RKO (cell line): ENCODE measurements around the gene SUSD4.
"Not testable (repeated sequence)": the region's sequence is repeated elsewhere in the genome, so short reads cannot be mapped to it uniquely, and the experiment has no call there.

Source experiments
- DNase-seq: peaks from one replicate; pipeline ENCODE4 v3.0.0-alpha.2; 2016; ENCODE audit warnings: low spot score

The SUSD4 gene, protein sequence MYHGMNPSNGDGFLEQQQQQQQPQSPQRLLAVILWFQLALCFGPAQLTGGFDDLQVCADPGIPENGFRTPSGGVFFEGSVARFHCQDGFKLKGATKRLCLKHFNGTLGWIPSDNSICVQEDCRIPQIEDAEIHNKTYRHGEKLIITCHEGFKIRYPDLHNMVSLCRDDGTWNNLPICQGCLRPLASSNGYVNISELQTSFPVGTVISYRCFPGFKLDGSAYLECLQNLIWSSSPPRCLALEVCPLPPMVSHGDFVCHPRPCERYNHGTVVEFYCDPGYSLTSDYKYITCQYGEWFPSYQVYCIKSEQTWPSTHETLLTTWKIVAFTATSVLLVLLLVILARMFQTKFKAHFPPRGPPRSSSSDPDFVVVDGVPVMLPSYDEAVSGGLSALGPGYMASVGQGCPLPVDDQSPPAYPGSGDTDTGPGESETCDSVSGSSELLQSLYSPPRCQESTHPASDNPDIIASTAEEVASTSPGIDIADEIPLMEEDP

DNA sequence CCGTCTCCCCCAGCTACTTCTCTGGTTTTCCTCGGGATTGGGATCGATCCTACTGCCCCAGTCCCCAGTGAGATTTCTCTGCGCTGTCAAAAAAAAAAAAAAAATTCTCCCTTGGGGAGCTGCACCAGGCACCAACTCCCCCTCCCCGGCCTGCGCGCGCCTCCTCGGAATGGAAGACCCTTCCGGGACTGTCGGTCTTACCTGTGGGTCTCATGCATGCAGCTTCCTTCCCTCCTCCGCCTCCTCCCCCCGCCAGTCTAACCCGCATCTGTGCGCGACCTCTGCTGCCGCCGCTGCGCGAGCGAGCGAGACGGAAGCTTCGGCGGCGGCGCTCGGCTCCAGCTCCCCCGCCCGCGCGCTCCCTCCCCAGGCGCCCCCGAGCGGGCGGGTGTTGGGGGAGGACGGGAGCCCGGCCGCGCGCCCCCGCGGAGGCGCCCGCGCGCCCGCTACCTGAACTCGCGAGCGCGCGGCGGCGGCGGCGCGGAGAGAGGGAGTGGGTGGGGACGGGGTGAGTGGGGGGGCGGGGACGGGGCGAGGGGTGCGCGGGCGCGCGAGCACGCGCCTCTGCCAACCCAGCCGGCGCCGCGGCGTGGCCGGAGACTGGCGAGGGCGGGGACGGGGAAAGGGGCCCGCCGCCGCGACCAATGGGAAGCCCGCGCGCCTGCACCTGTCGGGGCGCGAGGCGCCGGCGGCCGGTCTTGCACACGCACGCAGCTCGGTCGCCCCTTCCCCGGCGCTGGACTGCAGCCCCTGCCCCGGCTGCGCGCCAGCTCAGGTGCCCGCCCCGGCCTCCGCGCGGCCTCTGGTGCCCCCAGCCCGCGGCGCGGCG is at the start of gene SUSD4:
Gene SUSD4 (minus strand): TSS at position 321 of the 829 bp plus-strand sequence. CDS start 751 bp downstream, outside the sequence.
- no peak for DNase-seq

DNA sequence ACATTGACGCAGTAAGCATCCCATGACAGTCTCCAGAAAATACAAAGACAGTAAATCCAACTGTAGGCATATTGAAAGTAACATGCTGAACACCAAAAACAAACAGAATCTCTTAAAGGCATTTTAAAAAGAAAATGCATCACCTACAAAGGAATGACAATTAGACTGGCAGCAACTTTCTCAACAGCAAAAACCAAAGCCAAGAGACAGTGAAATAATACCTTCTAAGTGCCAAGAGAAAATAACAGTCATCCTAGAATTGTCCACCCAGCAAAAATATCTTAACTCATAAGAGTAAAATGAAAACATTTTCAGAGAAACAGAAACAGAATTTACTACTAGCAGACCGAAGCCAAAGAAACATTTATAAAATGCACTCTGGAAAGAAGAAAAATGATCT is 49.2 kb upstream of the SUSD4 start:
- DNase-seq, result no peak

DNA sequence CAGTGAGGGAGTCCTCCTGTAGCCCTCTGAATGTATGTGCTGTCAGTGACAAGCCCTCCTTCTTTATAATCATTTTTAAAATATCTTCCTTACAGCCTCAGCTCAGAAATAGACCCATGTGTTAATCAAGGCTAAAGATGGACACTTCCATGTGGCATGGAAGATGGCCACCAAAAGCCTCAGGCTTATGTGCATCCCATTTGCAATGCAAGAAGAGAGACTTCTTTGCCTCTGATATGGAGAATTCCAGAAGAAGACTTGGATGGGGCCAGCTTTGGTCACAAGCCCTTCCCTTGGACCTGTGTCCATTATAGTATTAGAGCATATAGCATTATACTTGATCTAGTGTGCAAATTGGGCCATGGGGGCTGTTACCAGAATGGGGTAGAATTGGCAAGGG is 47.7 kb upstream of the SUSD4 start:
- DNase-seq, result no peak

DNA sequence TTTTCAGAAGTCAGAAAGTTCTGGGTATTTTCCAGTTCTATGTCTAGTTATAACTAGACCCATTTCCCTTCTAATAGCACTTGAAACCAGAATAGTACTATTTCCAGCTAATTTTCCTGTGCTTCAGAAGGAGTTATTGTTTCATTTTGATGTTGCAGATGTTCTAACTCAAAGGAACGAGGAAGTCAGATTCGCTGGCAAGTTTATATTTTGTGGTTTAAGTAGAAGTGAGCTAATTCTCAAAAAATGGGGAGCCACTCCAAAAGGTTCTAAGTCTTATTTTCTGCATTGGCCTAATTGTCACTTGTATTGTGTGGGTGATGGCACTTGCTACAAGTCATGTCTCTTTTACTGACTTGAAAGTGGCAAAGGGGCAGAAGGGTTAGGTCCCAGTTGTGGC is 47.3 kb upstream of the SUSD4 start:
- DNase-seq, result no peak

DNA sequence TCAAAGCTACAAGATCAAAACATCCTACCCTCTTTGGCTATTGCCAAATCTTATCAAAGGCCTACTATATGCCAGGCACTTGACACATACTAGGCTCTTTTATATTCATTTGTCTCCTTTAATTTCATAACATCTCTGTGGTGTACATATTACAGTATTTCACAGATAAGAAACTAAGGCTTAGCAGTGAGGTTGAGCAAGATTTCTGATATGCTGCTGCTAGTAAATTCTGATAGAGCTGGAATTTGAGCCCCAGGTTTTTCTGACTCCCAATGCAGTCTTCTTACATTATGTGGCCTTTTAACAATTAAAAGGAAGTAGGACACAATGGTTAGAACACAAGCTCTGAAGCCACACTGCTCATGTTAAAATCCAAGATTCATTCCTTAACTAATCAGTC is 46.1 kb upstream of the SUSD4 start:
- DNase-seq, result no peak

DNA sequence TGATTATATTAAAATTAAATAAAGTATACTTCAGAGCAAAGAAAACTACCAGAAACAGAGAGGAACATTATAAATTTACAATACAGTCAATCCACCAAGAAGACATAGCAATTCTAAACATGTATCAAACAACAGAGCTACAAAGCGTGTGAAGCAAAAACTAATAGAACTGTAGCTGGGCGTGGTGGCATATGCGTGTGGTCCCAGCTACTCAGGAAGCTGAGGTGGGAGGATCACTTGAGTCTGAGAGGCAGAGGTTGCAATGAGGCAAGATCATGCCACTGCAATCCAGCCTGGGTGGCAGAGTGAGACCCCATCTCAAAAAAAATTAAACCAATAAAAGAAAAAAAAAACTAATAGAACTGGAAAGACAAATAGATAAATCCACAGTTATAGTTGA is 41.5 kb upstream of the SUSD4 start:
- DNase-seq, result no peak

DNA sequence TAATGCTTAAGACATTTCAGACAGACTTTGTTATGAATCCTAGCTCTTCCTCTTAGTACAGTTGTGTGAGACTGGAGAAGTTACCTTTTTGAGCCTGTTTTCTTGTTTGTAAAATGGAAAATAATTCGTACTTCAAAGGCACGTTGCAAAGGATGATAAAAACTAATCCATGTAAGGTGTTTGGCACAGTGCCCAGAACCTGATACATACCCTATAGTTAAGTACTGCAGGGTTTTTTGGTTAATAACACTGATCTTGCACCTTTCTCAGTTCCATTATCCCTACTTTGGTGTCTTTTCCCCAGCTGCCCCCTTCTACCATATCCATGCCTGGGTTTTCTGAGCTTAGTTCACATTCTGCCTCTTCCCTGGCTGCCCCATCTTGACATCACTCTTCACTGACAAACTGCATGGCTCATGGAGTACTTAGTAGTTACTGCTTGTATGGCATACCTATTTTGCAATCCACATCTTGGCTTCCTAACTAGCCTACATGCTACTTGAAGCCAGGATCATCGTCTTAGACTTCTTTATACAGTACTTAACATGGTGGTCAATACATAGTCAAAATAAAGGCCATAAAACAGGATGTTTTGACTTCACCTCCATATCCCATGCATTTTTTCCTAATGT is 39.3 kb upstream of the SUSD4 start:
- no peak for DNase-seq

DNA sequence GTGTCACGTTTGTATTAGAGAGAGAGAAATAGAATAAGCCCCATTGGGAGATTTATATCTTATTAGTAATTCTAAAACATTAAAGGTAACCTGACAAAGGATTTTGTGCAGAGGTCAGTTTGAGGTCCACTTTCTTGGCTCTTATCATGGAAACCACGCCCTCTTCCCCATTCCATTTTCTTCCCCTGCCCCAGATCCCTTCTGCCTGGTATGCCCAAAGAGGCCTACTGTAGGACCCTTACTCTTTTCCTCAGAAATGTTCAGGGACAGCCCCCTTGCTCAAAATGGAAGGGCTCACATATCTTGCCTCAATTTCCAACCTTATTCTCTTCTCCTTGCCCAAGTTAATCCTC is 38.8 kb upstream of the SUSD4 start:
- DNase-seq, result no peak

DNA sequence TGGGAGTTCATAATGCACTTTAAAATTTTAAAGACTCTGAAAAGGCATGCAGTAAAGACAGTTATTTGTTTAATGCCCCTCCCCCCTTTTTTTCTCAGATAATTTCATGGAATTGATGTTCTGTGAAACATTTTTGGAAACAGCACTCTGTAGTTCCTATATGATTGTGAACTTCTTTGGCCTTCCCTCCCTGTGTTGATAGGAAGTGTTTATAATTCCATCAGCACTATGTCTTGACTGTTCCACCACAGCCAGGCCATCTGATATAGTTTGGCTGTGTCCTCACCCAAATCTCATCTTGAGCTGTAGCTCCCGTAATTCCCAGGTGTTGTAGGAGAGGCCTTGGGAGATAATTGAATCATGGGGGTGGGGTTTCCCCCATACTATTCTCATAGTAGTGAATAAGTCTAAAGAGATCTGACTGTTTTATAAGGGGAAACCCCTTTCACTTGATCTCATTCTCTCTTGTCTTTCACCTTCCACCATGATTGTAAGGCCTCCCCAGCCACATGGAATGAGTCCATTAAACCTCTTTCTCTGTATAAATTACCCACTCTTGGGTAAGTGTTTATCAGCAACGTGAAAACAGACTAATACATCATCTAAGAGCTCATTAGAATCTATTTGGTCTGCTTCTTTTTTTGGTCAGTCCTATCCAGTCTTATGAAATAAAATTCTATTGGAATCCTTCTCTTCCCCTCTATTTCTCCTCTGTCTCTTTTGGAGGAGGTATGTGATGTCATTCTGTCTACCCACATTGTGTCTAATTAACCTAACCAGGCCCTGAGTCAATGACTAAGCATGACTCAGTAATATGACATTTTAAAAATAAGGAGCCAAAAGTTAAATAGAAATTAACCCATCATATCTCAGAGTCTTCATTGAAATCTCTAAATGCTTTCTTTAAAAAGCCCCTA is 38.2 kb upstream of the SUSD4 start:
- DNase-seq, result peak; percentile 63

DNA sequence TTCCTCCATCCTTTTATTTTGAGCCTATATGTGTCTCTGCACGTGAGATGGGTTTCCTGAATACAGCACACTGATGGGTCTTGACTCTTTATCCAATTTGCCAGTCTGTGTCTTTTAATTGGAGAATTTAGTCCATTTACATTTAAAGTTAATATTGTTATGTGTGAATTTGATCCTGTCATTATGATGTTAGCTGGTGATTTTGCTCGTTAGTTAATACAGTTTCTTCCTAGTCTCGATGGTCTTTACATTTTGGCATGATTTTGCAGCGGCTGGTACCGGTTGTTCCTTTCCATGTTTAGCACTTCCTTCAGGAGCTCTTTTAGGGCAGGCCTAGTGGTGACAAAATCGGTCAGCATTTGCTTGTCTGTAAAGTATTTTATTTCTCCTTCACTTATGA is 35.4 kb upstream of the SUSD4 start:
- DNase-seq, result not testable (repeated sequence)

DNA sequence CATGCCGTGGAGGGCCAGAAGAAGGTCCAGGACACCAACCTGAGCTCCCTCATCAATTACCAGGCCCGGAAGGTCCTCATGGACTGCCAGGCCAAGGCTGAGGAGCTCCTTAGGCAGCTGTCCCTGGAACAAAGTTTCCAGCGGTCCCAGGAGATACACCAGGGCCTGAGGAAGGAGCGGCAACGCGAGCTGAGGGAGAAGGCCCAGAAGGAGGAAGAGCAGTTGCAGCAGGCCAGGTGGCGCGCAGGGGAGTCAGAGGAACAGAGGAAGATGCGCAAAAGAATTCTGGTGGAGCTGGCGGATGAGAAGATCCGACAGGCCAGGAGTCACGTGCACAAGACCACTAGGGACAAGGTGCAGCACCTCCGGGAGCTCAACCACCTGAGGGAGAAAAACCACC is 30.7 kb upstream of the SUSD4 start:
- no peak for DNase-seq

DNA sequence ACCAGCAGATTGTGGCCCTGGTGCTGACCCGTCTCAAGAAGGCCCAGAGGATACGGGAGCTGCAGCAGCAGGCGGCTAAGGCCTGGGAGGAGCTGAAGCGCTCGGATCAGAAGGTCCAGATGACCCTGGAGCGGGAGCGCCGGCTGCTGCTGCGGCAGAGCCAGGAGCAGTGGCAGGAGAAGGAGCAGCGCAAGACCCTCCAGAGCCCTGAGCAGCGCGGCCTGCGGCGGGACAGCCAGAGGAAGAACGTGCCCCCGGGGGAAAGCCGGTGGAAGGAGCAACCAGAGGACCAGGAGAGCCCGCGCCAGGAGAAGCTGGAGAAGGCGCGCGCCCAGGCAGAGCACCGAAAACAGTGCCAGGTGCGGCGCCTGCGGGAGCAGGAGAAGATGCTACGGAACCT is 30.3 kb upstream of the SUSD4 start:
- DNase-seq, result no peak

DNA sequence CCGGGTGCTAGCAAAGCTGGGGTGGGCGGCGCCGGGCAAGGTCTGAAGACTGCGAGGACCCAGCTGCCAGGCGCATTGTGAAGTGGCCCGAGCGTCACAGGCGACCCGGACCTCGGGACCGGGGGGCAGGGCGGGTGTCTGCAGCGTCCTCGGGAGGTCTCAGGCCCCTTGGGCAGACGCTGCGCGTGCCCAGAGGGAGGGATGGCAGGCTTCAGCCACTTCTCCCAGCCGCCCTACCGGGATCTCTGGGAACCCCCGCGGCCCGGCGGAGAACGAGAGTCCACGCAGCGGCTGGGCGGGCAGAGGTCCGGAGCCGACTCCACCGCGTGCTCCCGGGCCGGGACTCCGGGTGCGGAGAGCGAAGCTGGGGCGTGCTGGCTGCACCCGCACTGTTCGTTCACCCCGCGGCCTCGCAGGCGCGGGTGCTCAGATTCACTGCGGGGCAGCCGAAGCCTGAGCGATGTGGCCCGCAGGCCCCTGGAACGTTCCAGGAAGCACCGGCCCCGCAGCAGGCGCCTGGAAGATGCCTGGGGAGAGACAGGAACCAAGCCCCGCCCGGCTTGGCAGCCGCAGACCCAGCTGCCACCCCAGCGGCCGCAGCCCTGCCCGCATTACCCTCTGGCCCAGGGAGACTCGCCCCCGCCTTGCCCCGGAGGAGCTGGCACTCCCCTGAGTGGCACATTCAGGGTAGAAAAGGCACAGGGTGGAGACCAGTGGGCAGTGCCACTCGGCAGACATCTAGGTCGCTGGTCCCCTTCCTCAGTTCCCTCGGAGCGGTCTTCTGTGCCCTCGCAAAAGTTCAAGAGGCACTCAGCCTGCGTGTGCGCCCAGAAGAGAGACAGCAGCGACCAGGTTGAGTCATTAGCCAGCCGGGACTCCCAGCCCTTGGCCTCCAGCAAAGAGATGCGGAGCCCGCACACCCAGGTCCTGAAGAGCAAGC is 29.6 kb upstream of the SUSD4 start, which contains the start of gene CCDC185:
Gene CCDC185 (plus strand): TSS at position 141 of the 940 bp plus-strand sequence. CDS start 61 bp downstream, at position 202.
- no peak for DNase-seq

DNA sequence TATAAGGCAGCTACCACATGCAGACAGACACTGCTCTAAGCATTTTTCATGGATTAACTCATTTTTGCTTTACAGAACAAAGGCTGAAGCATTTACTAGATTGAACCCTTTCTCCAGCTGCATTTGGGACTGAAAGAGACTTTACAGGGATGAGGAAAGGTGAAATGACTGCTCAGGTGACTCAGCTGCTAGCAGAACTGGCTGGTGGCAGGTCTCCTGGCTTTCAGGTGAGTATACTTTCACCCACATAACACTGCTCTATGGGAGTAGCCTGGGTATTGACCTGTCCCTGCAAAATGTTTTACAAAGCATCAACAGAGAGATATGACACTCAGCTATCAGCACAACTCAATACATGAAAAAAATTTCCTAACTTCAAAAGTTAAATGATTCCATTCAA is 26.6 kb upstream of the SUSD4 start:
- no peak for DNase-seq

DNA sequence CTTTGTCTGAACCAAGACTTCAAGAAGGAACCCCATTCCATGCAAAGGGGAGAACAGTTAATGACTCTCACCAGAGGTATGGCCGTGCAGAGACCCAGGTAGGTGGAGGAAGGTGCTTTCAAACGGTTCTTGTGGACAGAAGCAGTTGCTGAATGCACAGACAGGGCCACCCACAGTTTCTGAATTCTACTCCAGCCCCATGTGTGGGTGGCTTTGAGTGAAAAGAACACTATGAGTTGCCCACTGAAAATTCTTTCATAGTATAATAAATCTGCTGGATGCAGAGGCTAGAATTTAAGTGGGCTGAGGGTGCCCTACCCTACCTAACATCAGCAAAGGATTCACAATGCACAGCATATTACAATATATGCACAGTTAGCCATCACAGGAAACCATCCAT is 22.0 kb upstream of the SUSD4 start:
- DNase-seq, result no peak

DNA sequence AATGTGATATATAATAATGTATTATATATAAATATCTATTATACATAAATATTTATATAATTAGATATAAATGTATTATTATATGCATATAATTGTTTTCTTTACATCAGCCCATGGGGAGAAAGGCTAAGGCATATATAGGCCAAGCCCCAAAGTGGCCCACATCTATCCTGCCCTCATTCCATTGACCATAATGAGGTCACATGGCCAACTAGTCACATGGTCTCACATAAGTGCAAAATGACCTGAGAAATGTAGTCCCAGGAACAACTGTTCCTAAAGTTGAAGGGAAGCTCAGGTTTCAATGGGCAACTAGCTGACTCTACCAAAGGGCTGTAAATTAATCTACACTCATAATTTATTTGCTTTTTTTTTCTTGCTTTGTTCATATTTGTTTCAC is 14.8 kb upstream of the SUSD4 start:
- DNase-seq, result no peak

DNA sequence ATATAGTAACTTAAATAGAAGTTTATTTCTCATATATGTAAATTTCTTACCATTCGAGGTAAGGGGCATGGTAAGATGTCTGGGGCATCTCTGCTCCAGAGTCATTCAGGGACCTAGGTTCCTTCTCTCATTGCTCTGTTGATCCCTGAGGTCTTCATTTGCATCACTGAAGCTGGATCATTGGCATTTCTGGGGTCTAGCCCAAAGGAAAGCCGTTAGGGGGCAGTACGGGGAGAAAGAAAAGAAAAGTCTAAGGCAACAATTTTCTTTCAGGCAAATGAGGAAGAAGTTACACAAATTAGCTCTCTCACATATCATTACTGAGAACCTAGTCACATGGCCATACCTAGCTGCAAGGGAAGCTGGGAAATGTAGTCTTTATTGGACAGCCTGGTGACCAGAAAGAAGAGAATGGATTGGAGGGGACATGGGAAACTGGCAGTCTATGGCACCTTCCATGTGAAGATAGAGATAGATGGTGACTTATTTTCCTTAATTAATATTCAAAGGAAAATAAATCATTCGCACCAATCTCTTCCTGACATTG is 10.2 kb upstream of the SUSD4 start:
- DNase-seq, result no peak

DNA sequence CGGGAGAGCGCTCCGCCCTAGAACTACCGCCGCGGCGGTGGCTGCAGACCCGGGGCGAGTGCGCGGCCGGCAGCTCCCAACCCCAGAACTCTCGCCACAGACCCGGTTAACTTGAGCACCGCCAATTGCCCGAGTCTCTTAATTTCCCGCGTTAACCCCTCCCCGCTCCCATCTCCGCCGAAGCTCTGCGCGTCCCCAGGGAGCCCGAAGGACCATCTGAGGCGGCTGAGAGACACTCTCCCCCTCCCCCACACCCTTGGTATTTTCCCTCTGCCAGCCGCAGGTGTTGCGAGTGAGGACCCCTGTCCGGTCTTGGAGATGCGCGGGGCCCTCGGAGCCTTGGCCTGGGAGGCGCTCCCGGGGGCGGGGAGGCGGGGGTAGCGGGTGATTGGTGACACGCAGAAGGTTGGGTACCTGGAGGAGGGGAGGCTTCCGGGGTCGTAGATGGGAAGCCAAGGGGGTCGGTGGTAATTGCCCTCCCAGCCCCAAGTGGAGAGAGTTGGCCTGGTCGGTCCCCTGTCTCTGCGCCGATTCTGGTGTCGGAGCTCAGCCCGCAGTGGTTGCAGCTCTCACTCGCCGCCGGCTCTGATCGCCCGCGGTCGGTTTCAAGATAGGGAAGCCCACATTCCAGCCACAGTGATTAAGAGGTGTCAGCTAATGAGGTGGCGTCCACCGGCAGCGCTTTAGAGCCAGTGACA is 858 bp upstream of the SUSD4 start:
- no peak for DNase-seq

DNA sequence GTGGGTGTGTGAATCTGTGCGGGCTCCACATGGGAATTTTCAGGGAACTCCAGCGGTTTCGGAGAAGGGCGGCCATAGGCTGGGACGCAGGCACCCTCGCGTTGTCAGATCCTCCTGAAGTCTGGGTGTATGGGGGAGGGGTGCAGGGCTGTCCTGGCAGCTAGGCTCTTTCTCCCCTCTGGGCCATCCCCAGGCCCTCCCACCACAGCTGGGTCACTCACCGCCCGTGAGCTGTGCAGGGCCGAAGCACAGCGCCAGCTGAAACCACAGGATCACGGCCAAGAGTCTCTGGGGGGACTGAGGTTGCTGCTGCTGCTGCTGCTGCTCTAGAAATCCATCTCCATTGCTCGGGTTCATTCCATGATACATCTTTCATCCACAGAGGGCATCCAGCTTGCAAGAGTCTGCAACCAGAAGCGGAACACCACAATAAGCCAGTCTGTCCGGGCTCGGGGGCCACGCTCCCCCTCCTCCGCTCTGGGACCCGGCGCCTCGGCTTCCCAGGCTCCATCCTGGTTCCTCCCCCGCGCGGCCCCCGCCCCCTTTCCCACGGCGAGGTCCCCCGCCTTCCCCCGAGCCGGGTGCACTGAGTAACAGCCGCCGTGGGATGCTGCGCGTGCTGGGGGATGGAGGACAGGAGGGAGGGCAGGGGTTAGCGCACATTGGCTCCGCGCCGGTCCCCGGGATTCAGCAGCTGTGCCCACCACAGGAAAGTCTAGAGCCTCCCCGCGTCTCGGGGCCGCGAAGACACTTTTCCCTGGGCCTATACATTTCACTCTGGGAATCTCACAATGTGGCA is 720 bp downstream of the SUSD4 start:
- no peak for DNase-seq
